ENCODE data around the gene AMACR. TPM values are rescaled to one million over a fixed set of nuclear protein-coding genes. Genes with fewer than 3 reads are reported as not detected.
A peak's percentile ranks its signal among the peaks of the same experiment; 100 is the strongest.

Gene AMACR
- total RNA-seq, 4 donors from 2014 or later, result 5.4 to 21.5 (median 15.5) TPM

DNA sequence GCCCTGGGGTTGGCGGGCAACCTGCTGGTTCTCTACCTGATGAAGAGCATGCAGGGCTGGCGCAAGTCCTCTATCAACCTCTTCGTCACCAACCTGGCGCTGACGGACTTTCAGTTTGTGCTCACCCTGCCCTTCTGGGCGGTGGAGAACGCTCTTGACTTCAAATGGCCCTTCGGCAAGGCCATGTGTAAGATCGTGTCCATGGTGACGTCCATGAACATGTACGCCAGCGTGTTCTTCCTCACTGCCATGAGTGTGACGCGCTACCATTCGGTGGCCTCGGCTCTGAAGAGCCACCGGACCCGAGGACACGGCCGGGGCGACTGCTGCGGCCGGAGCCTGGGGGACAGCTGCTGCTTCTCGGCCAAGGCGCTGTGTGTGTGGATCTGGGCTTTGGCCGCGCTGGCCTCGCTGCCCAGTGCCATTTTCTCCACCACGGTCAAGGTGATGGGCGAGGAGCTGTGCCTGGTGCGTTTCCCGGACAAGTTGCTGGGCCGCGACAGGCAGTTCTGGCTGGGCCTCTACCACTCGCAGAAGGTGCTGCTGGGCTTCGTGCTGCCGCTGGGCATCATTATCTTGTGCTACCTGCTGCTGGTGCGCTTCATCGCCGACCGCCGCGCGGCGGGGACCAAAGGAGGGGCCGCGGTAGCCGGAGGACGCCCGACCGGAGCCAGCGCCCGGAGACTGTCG, 70.7 kb downstream of the AMACR start:
- Histone ChIP-seq H3K27me3 (peaks cover 0 to 79% (median 18%) of the 10 kb centered on the region in 4 donors), H3K4me3 (peak overlapping the region in 2 of 4 donors; percentile 18 to 50), H3K27ac (no peak overlapping the region), H3K36me3 (no peaks in the 10 kb centered on the region), H3K4me1 (peaks cover 0 to 23% (median 6%) of the 10 kb centered on the region in 3 donors), H3K9me3 (no peaks in the 10 kb centered on the region)
- intact Hi-C loops (cut with DNase I), result no loop called here
- DNase-seq, result no peak
- TF ChIP-seq, protein P1, sequence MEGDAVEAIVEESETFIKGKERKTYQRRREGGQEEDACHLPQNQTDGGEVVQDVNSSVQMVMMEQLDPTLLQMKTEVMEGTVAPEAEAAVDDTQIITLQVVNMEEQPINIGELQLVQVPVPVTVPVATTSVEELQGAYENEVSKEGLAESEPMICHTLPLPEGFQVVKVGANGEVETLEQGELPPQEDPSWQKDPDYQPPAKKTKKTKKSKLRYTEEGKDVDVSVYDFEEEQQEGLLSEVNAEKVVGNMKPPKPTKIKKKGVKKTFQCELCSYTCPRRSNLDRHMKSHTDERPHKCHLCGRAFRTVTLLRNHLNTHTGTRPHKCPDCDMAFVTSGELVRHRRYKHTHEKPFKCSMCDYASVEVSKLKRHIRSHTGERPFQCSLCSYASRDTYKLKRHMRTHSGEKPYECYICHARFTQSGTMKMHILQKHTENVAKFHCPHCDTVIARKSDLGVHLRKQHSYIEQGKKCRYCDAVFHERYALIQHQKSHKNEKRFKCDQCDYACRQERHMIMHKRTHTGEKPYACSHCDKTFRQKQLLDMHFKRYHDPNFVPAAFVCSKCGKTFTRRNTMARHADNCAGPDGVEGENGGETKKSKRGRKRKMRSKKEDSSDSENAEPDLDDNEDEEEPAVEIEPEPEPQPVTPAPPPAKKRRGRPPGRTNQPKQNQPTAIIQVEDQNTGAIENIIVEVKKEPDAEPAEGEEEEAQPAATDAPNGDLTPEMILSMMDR (IDR thresholded peaks at IDR 0.05), result no peak
- no peak for TF ChIP-seq POLR2A (IDR thresholded peaks at IDR 0.05)
- 13 to 51% methylated on average over 3 of the region's 54 CpGs for WGBS, 2 donors

DNA sequence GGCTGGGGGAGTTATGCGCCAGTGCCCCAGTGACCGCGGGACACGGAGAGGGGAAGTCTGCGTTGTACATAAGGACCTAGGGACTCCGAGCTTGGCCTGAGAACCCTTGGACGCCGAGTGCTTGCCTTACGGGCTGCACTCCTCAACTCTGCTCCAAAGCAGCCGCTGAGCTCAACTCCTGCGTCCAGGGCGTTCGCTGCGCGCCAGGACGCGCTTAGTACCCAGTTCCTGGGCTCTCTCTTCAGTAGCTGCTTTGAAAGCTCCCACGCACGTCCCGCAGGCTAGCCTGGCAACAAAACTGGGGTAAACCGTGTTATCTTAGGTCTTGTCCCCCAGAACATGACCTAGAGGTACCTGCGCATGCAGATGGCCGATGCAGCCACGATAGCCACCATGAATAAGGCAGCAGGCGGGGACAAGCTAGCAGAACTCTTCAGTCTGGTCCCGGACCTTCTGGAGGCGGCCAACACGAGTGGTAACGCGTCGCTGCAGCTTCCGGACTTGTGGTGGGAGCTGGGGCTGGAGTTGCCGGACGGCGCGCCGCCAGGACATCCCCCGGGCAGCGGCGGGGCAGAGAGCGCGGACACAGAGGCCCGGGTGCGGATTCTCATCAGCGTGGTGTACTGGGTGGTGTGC, 71.4 kb downstream of the AMACR start, which contains the start of gene RXFP3:
RXFP3 (plus strand) TSS at position 6 of the 636 bp plus-strand sequence; CDS start at position 361, 355 bp downstream.
- H3K27me3 ChIP-seq, result peaks cover 0 to 72% (median 18%) of the 10 kb centered on the region in 4 donors
- no peak for DNase-seq
- no peaks in the 10 kb centered on the region for H3K36me3 ChIP-seq
- intact Hi-C loops (cut with DNase I), result no loop called here
- no peak for TF ChIP-seq POLR2A (IDR thresholded peaks at IDR 0.05)
- TF ChIP-seq, protein P1 (IDR thresholded peaks at IDR 0.05), result no peak
- H3K4me1 ChIP-seq, result peaks cover 0 to 23% (median 6%) of the 10 kb centered on the region in 3 donors
- no peaks in the 10 kb centered on the region for H3K9me3 ChIP-seq
- WGBS, 2 donors, result 11 to 23% methylated on average over 10 to 29 of the region's 45 CpGs
- H3K4me3 ChIP-seq, result peak within 1 kb of the TSS in 2 of 4 donors; percentile 27 to 50
- H3K27ac ChIP-seq, result no peak within 1 kb of the TSS

Small RNAs within 50 kb of the gene (small RNA-seq; reads per million reads assigned to genes)
- gene AC139783.1, result 0 reads per million in 4 donors

Other genes with a start within 250 kb of the AMACR start
- gene ADAMTS12, start 116.1 kb downstream of the AMACR start, total RNA-seq, result 1 to 10 TPM in 1 of 4 donors, under 1 TPM in 2, not detected in 1; 0.73 to 1.3 (median 0.76) TPM
- not detected for gene RXFP3, start 71.7 kb downstream of the AMACR start, total RNA-seq
- under 1 TPM in 1 of 4 donors, not detected in 3; 0.19 TPM for gene SLC45A2, start 23.4 kb downstream of the AMACR start, total RNA-seq
- 1 to 10 TPM in 3 of 4 donors, under 1 TPM in 1; 0.53 to 5.1 (median 1.6) TPM for gene C1QTNF3, start 35.2 kb upstream of the AMACR start, total RNA-seq

Measured in esophagus squamous epithelium (tissue), 5 donors.